ENCODE measurements around the gene ALDOB. TPM values are rescaled to one million over a fixed set of nuclear protein-coding genes. Genes with fewer than 3 reads are reported as not detected.

ALDOB gene
- total and polyA plus RNA-seq, 2 of the 13 experiments (the other 11 are each of a cell fraction or from before 2014, with no cell fraction given), result 0.29 to 0.97 TPM

DNA sequence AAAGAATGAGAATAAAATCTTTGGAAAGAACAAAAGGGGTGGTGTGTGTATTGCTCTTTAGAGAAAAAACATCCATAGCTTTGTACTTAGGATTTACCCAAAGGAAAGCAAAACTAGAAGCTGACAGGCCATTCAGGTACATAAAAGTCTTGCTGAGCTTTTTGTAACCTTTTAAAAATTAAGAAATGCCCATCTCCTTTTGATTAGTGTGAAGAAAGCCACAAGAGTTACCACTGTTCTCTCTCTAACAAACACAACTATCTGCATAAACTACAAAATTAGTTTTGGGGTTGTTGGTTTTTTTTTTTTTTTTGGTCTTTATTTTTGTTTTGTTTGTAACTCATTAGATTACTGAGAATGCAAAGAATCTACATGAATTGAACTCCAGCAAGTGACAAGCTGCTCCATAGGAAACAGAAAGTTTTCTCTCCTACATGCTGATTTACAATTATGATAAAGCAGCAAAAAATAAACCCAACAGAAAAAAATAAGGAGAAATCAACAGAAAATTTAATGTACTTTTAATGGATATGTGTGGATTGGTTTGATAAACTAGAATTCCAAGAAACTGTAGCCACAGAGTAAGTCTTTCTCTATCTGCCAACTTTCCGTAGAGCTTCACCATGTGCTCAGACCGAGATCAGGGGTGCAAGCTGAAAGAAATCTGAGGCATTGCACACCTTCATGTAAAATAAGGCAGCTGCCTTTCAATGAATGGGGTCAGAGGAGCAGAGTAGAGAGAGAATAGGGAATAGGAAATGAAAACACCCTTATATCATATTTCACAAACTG lies 63.1 kb downstream of the ALDOB start:
- Histone ChIP-seq H3K27ac (ENCODE audit: extremely low read length, insufficient read depth, low read length) (no peak overlapping the region), H2AFZ (ENCODE audit: low read length) (no peak overlapping the region)

More for the DNA sequence above, 63.1 kb downstream of the ALDOB start:
- Histone ChIP-seq H3K79me2 (ENCODE audit: insufficient read depth, low read length) (no peaks in the 10 kb centered on the region), H3K27me3 (ENCODE audit: control insufficient read depth in 1 of 2, insufficient read depth in 2 of 2, low read length in 2 of 2) (no peaks in the 10 kb centered on the region), H3K4me1 (ENCODE audit: insufficient read depth, low read length) (peaks cover 21% of the 10 kb centered on the region), H4K20me1 (ENCODE audit: insufficient read depth, low read length) (no peaks in the 10 kb centered on the region), H3K9ac (ENCODE audit: insufficient read depth, low read depth, low read length) (no peak overlapping the region), H3K9me3 (ENCODE audit: low read length) (no peaks in the 10 kb centered on the region), H3K36me3 (replicated peaks in 1 of 2; ENCODE audit: control insufficient read depth in 1 of 2, insufficient read depth in 2 of 2, low read length in 2 of 2) (no peaks in the 10 kb centered on the region), H3K4me3 (replicated peaks in 1 of 3; ENCODE audit: insufficient read depth in 1 of 3, low read depth in 2 of 3, low read length in 3 of 3) (no peak overlapping the region), H3K4me2 (ENCODE audit: low read depth, low read length) (no peak overlapping the region)
- TF ChIP-seq ZNF253 (CRISPR knock-in tag; IDR thresholded peaks at IDR 0.05; ENCODE audit: borderline replicate concordance) (no peak), FIP1L1 (IDR thresholded peaks at IDR 0.05; ENCODE audit: borderline replicate concordance, insufficient read depth, low read depth, low read length) (no peak), PHB2 (IDR thresholded peaks at IDR 0.05; ENCODE audit: partially characterized antibody) (no peak), WIZ (CRISPR knock-in tag; IDR thresholded peaks at IDR 0.05) (no peak), ATM (IDR thresholded peaks at IDR 0.05; ENCODE audit: borderline replicate concordance) (no peak), ZMYM4 (CRISPR knock-in tag; IDR thresholded peaks at IDR 0.05) (no peak)
- TF ChIP-seq, protein P1, sequence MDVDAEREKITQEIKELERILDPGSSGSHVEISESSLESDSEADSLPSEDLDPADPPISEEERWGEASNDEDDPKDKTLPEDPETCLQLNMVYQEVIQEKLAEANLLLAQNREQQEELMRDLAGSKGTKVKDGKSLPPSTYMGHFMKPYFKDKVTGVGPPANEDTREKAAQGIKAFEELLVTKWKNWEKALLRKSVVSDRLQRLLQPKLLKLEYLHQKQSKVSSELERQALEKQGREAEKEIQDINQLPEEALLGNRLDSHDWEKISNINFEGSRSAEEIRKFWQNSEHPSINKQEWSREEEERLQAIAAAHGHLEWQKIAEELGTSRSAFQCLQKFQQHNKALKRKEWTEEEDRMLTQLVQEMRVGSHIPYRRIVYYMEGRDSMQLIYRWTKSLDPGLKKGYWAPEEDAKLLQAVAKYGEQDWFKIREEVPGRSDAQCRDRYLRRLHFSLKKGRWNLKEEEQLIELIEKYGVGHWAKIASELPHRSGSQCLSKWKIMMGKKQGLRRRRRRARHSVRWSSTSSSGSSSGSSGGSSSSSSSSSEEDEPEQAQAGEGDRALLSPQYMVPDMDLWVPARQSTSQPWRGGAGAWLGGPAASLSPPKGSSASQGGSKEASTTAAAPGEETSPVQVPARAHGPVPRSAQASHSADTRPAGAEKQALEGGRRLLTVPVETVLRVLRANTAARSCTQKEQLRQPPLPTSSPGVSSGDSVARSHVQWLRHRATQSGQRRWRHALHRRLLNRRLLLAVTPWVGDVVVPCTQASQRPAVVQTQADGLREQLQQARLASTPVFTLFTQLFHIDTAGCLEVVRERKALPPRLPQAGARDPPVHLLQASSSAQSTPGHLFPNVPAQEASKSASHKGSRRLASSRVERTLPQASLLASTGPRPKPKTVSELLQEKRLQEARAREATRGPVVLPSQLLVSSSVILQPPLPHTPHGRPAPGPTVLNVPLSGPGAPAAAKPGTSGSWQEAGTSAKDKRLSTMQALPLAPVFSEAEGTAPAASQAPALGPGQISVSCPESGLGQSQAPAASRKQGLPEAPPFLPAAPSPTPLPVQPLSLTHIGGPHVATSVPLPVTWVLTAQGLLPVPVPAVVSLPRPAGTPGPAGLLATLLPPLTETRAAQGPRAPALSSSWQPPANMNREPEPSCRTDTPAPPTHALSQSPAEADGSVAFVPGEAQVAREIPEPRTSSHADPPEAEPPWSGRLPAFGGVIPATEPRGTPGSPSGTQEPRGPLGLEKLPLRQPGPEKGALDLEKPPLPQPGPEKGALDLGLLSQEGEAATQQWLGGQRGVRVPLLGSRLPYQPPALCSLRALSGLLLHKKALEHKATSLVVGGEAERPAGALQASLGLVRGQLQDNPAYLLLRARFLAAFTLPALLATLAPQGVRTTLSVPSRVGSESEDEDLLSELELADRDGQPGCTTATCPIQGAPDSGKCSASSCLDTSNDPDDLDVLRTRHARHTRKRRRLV (CRISPR knock-in tag; IDR thresholded peaks at IDR 0.05), result peak; percentile 83; the same call in 1 of the 2 replicates
- DNase-seq (ENCODE audit: low spot score) (no peak), ATAC-seq (no peak), FAIRE-seq (no peak)
- in situ Hi-C loops (cut with HindIII; ENCODE audit: extremely low pct_ligation_motif_present, low pct_unique_long_range_greater_than_20kb), result no loop called here
- 94% methylated on average over 2 of the region's 2 CpGs for WGBS (ENCODE audit: low lambda C conversion rate)
- ChIA-PET CTCF (ENCODE audit: low intra/inter-chr PET ratio, low total read pairs) (no interaction called here), POLR2A (interaction anchor here (1.3 to 5.2 kb wide), 4 partner anchors 16 to 48 kb away, joined by 4 to 31 read pairs (median 5); partner anchors contain the start of genes MRPL50 and ZNF189)
- no TSS peak for BruUV-seq (replicated peaks)
- intact Hi-C loops (cut with micrococcal nuclease; ENCODE audit: unreplicated experiment), result no loop called here
